Psoas muscle (tissue), 8 donors: ENCODE results near the gene RPL28. TPM values are rescaled to one million over a fixed set of nuclear protein-coding genes. Genes with fewer than 3 reads are reported as not detected.
A peak's percentile ranks its signal among the peaks of the same experiment; 100 is the strongest.

Source experiments
- ATAC-seq, 4 donors: fragments of 200-7000 bp; cut with Tn5 transposase; one replicate each; pipeline ENCODE4 v1.9.1; 2020; ENCODE audit warnings: moderate library complexity in 3 of 4, mild to moderate bottlenecking in 2 of 4
- DNase-seq, 2 donors: peaks; one replicate each; pipeline ENCODE4 v3.0.0-alpha.2; 2020
- H3K27ac ChIP-seq: fragments of 200-600 bp; one replicate; pipeline ENCODE4 v1.8.0; 2022
- H3K27me3 ChIP-seq, 3 donors: fragments of 200-600 bp in 1 of 3; one replicate each; pipeline versions ENCODE4 v1.6.1 to v1.8.0; 2013 to 2022; ENCODE audit warnings: low read length in 2 of 3, mild to moderate bottlenecking in 2 of 3, moderate library complexity in 1 of 3; ENCODE audit not compliant: insufficient read depth in 3 of 3
- H3K36me3 ChIP-seq, 2 donors: fragments of 200-600 bp in 1 of 2; one replicate each; pipeline versions ENCODE4 v1.6.1 to v1.8.0; 2013 to 2022; ENCODE audit warnings: low read depth in 1 of 2, mild to moderate bottlenecking in 1 of 2, moderate library complexity in 1 of 2; ENCODE audit not compliant: insufficient read depth in 1 of 2
- H3K4me1 ChIP-seq: fragments of 200-600 bp; one replicate; pipeline ENCODE4 v1.8.0; 2022
- H3K4me3 ChIP-seq: fragments of 200-600 bp; one replicate; pipeline ENCODE4 v1.8.0; 2022; ENCODE audit warnings: mild to moderate bottlenecking
- H3K9me3 ChIP-seq: fragments of 200-600 bp; one replicate; pipeline ENCODE4 v1.8.0; 2022
- CTCF ChIP-seq: fragments of 200-600 bp; IDR thresholded peaks from one replicate; pipeline ENCODE4 v1.8.0; 2022; ENCODE audit warnings: antibody characterized with exemption
- WGBS, 3 donors: extraction: QIAGEN DNeasy Blood & Tissue Kit; methylation state at CpG; one replicate each; pipeline versions ENCODE4 v1.1.6 to v1.1.7; 2013; 5-methylcytosine and 5-hydroxymethylcytosine counted together
- intact Hi-C, 2 donors: fragments of 100-400 bp; cut with DNase I; formaldehyde crosslinking; loops; one replicate each; pipeline versions ENCODE4 v1.11.0 to v1.14.2; 2022
- polyA plus RNA-seq, 3 donors: library from polyadenylated mRNA; stranded (reverse); fragments of 200-250 nt; gene quantifications; one replicate each; pipeline ENCODE4 v1.2.3, GENCODE V29; 2013
- total RNA-seq, 4 donors: library from RNA; stranded (reverse); fragmentation: NEBNext Ultra II Directional in 2 of 4; extraction: Animal tissue kit (Norgen Biotek cat#: 25700) in 2 of 4; gene quantifications; one replicate each; pipeline versions ENCODE4 v1.2.1 to v1.2.4, GENCODE V29; 2021 to 2023
- donor health status: healthy with polysubstance abuse.
- donor health status: DM: no; HTN: no; CAD: no; lungs with moderate emphysema.
- donor health status: Bipolar disorder and iron deficiency.
- donor health status: healthy.
- donor health status: DM: yes; HTN: yes; CAD: no.
- donor health status: DM: no; HTN: no; CAD: no.
- donor health status: DM: no; HTN: no; CAD: no.
- donor health status: DM: yes; HTN: yes; CAD: no.

RPL28 gene
- total and polyA plus RNA-seq, 7 donors: 547 to 1,362 (median 675) TPM

GRCh38 chr19:55391191-55391670 is 5.5 kb downstream of the RPL28 start:
- no peak for TF ChIP-seq CTCF
- ATAC-seq (peak in 1 of 4 donors; percentile 9), DNase-seq (no peak)
- Histone ChIP-seq H3K27ac (no peak overlapping the region), H3K36me3 (peaks cover 8 to 59% of the 10 kb centered on the region in 2 donors), H3K27me3 (no peaks in the 10 kb centered on the region), H3K4me3 (no peak overlapping the region), H3K9me3 (no peaks in the 10 kb centered on the region), H3K4me1 (peaks cover 22% of the 10 kb centered on the region)
- intact Hi-C loops: no loop called here
- 77 to 81% (median 78%) methylated on average over 12 of the region's 12 CpGs for WGBS, 3 donors

- WGBS, 3 donors: 76 to 88% (median 78%) methylated on average over 18 of the region's 18 CpGs
- TF ChIP-seq CTCF: no peak
- Histone ChIP-seq H3K36me3 (peaks cover 8 to 53% of the 10 kb centered on the region in 2 donors), H3K9me3 (no peaks in the 10 kb centered on the region), H3K27me3 (no peaks in the 10 kb centered on the region), H3K4me3 (no peak overlapping the region), H3K4me1 (peaks cover 20% of the 10 kb centered on the region), H3K27ac (no peak overlapping the region)
- intact Hi-C loops: no loop called here
- peak in 2 of 4 donors; percentile 53 to 61 for ATAC-seq
- DNase-seq: no peak
These were observed 6.2 kb downstream of the RPL28 start for GRCh38 chr19:55391702-55392615.

GRCh38 chr19:55392820-55393761 is 7.4 kb downstream of the RPL28 start:
- no peak for TF ChIP-seq CTCF
- H3K4me3 ChIP-seq: no peak overlapping the region
- DNase-seq (no peak), ATAC-seq (no peak)
- no peak overlapping the region for H3K27ac ChIP-seq
- no peaks in the 10 kb centered on the region for H3K27me3 ChIP-seq
- peaks cover 9% of the 10 kb centered on the region for H3K4me1 ChIP-seq
- intact Hi-C loops: no loop called here
- H3K9me3 ChIP-seq: no peaks in the 10 kb centered on the region
- peaks cover 6 to 42% of the 10 kb centered on the region in 2 donors for H3K36me3 ChIP-seq
- 70 to 73% (median 71%) methylated on average over 18 of the region's 18 CpGs for WGBS, 3 donors

DNA sequence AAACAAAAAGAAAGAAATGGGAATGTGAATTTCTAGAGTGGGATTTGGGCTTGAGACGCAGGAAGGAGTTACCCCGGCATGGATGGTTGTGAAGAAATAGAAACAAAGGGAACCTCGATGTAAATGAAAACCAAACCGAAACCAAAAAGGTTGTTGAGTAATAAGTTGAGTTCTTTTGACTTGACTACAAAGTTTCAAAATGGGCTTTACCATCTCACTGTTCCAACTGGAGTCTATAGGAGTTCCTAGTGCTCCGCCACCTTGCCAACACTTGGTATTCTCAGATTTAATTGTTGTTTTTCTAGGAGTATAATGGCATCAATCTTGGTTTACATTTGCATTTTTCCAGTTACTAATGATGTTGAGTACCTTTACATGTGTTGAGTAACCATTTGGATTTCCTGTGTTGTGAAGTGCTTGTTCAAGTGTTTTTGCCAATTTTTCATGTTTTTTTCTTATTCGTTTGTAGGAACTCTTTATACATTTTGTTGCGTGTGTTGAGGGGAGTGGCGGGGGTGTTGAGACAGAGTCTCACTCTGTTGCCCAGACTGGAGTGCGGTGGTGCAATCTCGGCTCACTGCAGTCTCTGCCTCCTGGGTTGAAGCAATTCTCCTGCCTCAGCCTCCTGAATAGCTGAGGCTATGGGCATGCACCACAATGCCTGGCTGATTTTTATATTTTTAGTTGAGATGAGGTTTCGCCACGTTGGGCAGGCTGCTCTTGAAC is 12.6 kb downstream of the RPL28 start:
- intact Hi-C loops: no loop called here
- no peak for ATAC-seq
- H3K27me3 ChIP-seq: no peaks in the 10 kb centered on the region
- no peak for DNase-seq
- no peak overlapping the region for H3K27ac ChIP-seq
- H3K9me3 ChIP-seq: no peaks in the 10 kb centered on the region
- no peak for TF ChIP-seq CTCF
- H3K4me1 ChIP-seq: no peaks in the 10 kb centered on the region
- H3K4me3 ChIP-seq: no peak overlapping the region
- peaks cover 0 to 24% of the 10 kb centered on the region in 2 donors for H3K36me3 ChIP-seq
- 82 to 91% (median 88%) methylated on average over 12 of the region's 12 CpGs for WGBS, 3 donors
